CD8-positive, alpha-beta memory T cell (primary cell): ENCODE measurements around the gene KLF3. TPM values are rescaled to one million over a fixed set of nuclear protein-coding genes. Genes with fewer than 3 reads are reported as not detected.
A peak's percentile ranks its signal among the peaks of the same experiment; 100 is the strongest.

Experiments
- CTCF ChIA-PET: fragments of 350-600 bp; sonication (Branson Sonifier 250); formaldehyde crosslinking; loops from one replicate; lab custom pipeline; 2021; ENCODE audit warnings: antibody characterized with exemption; lab: Charles Lee
- POLR2A ChIA-PET: fragments of 350-600 bp; sonication (Branson Sonifier 250); formaldehyde crosslinking; loops from one replicate; lab custom pipeline; 2021; ENCODE audit warnings: antibody characterized with exemption; lab: Charles Lee
- DNase-seq, 5 donors: peaks; one replicate each; pipeline versions ENCODE4 v3.0.0 to v3.0.0-alpha.2; 2020 to 2022; ENCODE audit warnings: mixed read lengths in 1 of 5
- H3K27ac ChIP-seq: one replicate; pipeline ENCODE4 v1.7.0; 2013; ENCODE audit warnings: low read depth, mild to moderate bottlenecking, low read length, moderate library complexity
- H3K27me3 ChIP-seq: 2 replicates; pipeline ENCODE4 v1.7.0; 2013; ENCODE audit warnings: low read length, mild to moderate bottlenecking; ENCODE audit not compliant: insufficient read depth, poor library complexity, severe bottlenecking
- H3K36me3 ChIP-seq: 2 replicates; pipeline ENCODE4 v1.7.0; 2013; ENCODE audit warnings: mild to moderate bottlenecking, low read length, moderate library complexity; ENCODE audit not compliant: insufficient read depth
- H3K4me1 ChIP-seq: 2 replicates; pipeline ENCODE4 v1.7.0; 2013; ENCODE audit warnings: mild to moderate bottlenecking, low read length, moderate library complexity; ENCODE audit not compliant: insufficient read depth
- H3K4me3 ChIP-seq: 2 replicates; pipeline ENCODE4 v1.7.0; 2013; ENCODE audit warnings: mild to moderate bottlenecking, low read length
- H3K9me3 ChIP-seq: 2 replicates; pipeline ENCODE4 v1.7.0; 2013; ENCODE audit warnings: mild to moderate bottlenecking, low read length
- H3K27ac Mint-ChIP-seq, 8 donors: one replicate each; pipeline ENCODE4 v1.8.0; 2020 to 2021; ENCODE audit warnings: mixed read lengths in 8 of 8, mild to moderate bottlenecking in 6 of 8, inconsistent platforms in 3 of 8, moderate library complexity in 3 of 8
- H3K27me3 Mint-ChIP-seq, 2 donors: one replicate each; pipeline ENCODE4 v1.8.0; 2020 to 2021; ENCODE audit warnings: mixed read lengths in 2 of 2, mild to moderate bottlenecking in 1 of 2, moderate library complexity in 1 of 2
- H3K36me3 Mint-ChIP-seq, 3 donors: one replicate each; pipeline ENCODE4 v1.8.0; 2020 to 2021; ENCODE audit warnings: mixed read lengths in 3 of 3, inconsistent platforms in 1 of 3, mild to moderate bottlenecking in 1 of 3
- H3K4me1 Mint-ChIP-seq, 3 donors: one replicate each; pipeline ENCODE4 v1.8.0; 2020 to 2021; ENCODE audit warnings: mixed read lengths in 3 of 3, inconsistent platforms in 1 of 3, mild to moderate bottlenecking in 1 of 3
- H3K4me3 Mint-ChIP-seq, 7 donors: one replicate each; pipeline ENCODE4 v1.8.0; 2020 to 2021; ENCODE audit warnings: mixed read lengths in 7 of 7, mild to moderate bottlenecking in 6 of 7, moderate library complexity in 4 of 7, inconsistent platforms in 2 of 7
- H3K9me3 Mint-ChIP-seq, 5 donors: one replicate each; pipeline ENCODE4 v1.8.0; 2020 to 2022; ENCODE audit warnings: mixed read lengths in 5 of 5, mild to moderate bottlenecking in 3 of 5, moderate library complexity in 2 of 5, inconsistent platforms in 1 of 5
- polyA plus RNA-seq: library from polyadenylated mRNA; unstranded; fragments of 300-500 nt; fragmentation: Illumina TruSeq; gene quantifications from one replicate; pipeline ENCODE4 v1.2.3, GENCODE V29; 2021
- total RNA-seq, 2 experiments: library from RNA; stranded (reverse); gene quantifications; one replicate each; pipeline ENCODE4 v1.2.3, GENCODE V29; 2021

KLF3 gene
- total and polyA plus RNA-seq, 3 experiments from 2014 or later = 15.2 to 72.9 (median 17.1) TPM

- peak overlapping the region; percentile 74 to 100 (median 100) for H3K27ac Mint-ChIP-seq
- CTCF ChIA-PET = interaction anchor here (2.9 kb wide), 1 partner anchor 337 kb away, joined by 10 read pairs; no protein-coding TSS in a partner anchor
Observed at GRCh38 chr4:38656111-38656510, 7.9 kb upstream of the KLF3 start.

GRCh38 chr4:38659346-38659745 is 4.7 kb upstream of the KLF3 start:
- no peak overlapping the region for H3K27ac ChIP-seq
- H3K4me1 Mint-ChIP-seq = peaks cover 58 to 73% (median 68%) of the 10 kb centered on the region in 3 donors
- peaks cover 0 to 3% (median 0%) of the 10 kb centered on the region in 5 donors for H3K9me3 Mint-ChIP-seq

More at GRCh38 chr4:38656111-38656510, 7.9 kb upstream of the KLF3 start:
- no peak for DNase-seq
- no peaks in the 10 kb centered on the region for H3K27me3 ChIP-seq
- H3K4me3 ChIP-seq = no peak overlapping the region
- no peak overlapping the region for H3K27ac ChIP-seq
- POLR2A ChIA-PET = interaction anchor here (2.1 kb wide), 1 partner anchor 126 kb away, joined by 7 read pairs; no protein-coding TSS in a partner anchor
- Mint-ChIP-seq H3K4me1 (peaks cover 65 to 82% (median 76%) of the 10 kb centered on the region in 3 donors), H3K36me3 (peaks cover 0 to 8% (median 2%) of the 10 kb centered on the region in 3 donors), H3K4me3 (peak overlapping the region in 5 of 7 donors; percentile 33 to 82 (median 76)), H3K27me3 (peaks cover 0 to 2% of the 10 kb centered on the region in 2 donors), H3K9me3 (peaks cover 0 to 3% (median 0%) of the 10 kb centered on the region in 5 donors)
- H3K4me1 ChIP-seq = peaks cover 58% of the 10 kb centered on the region
- no peaks in the 10 kb centered on the region for H3K36me3 ChIP-seq
- no peaks in the 10 kb centered on the region for H3K9me3 ChIP-seq

GRCh38 chr4:38660838-38661237 is 3.2 kb upstream of the KLF3 start:
- H3K27ac ChIP-seq = no peak overlapping the region
- ChIA-PET POLR2A (interaction anchor here (0.7 kb wide), 1 partner anchor 69 kb away, joined by 3 read pairs; no protein-coding TSS in a partner anchor), CTCF (interaction anchor here (1.1 kb wide), 1 partner anchor 342 kb away, joined by 3 read pairs; no protein-coding TSS in a partner anchor)
- peaks cover 3 to 11% (median 5%) of the 10 kb centered on the region in 3 donors for H3K36me3 Mint-ChIP-seq
- H3K27me3 Mint-ChIP-seq = no peaks in the 10 kb centered on the region
- peaks cover 41% of the 10 kb centered on the region for H3K4me1 ChIP-seq
- peaks cover 51 to 62% (median 60%) of the 10 kb centered on the region in 3 donors for H3K4me1 Mint-ChIP-seq
- DNase-seq = no peak
- H3K4me3 ChIP-seq = no peak overlapping the region
- peak overlapping the region in 7 of 8 donors; percentile 16 to 93 (median 64) for H3K27ac Mint-ChIP-seq
- H3K9me3 Mint-ChIP-seq = peaks cover 0 to 3% (median 0%) of the 10 kb centered on the region in 5 donors
- H3K9me3 ChIP-seq = no peaks in the 10 kb centered on the region
- no peaks in the 10 kb centered on the region for H3K36me3 ChIP-seq
- H3K27me3 ChIP-seq = no peaks in the 10 kb centered on the region
- H3K4me3 Mint-ChIP-seq = peak overlapping the region in 6 of 7 donors; percentile 14 to 86 (median 62)

More at GRCh38 chr4:38659346-38659745, 4.7 kb upstream of the KLF3 start:
- Mint-ChIP-seq H3K36me3 (peaks cover 0 to 3% (median 2%) of the 10 kb centered on the region in 3 donors), H3K4me3 (peak overlapping the region in 5 of 7 donors; percentile 9 to 58 (median 24)), H3K27me3 (peaks cover 0 to 1% of the 10 kb centered on the region in 2 donors), H3K27ac (peak overlapping the region; percentile 22 to 84 (median 69))
- ChIA-PET CTCF (interaction anchor here (1.1 to 1.5 kb wide), 3 partner anchors 15 to 480 kb away, joined by 3 to 9 read pairs (median 4); no protein-coding TSS in a partner anchor), POLR2A (interaction anchor here (0.6 kb wide), 3 partner anchors 8 to 291 kb away, joined by 3 to 6 read pairs (median 4); no protein-coding TSS in a partner anchor)
- Histone ChIP-seq H3K9me3 (no peaks in the 10 kb centered on the region), H3K4me3 (no peak overlapping the region), H3K36me3 (no peaks in the 10 kb centered on the region), H3K4me1 (peaks cover 56% of the 10 kb centered on the region), H3K27me3 (no peaks in the 10 kb centered on the region)
- DNase-seq = no peak

GRCh38 chr4:38661371-38661770 is 2.6 kb upstream of the KLF3 start:
- H3K9me3 Mint-ChIP-seq = peaks cover 0 to 3% (median 0%) of the 10 kb centered on the region in 5 donors
- DNase-seq = no peak
- CTCF ChIA-PET = no interaction called here
- peak overlapping the region; percentile 14 to 86 (median 45) for H3K4me3 Mint-ChIP-seq
- Histone ChIP-seq H3K36me3 (no peaks in the 10 kb centered on the region), H3K9me3 (no peaks in the 10 kb centered on the region), H3K27me3 (no peaks in the 10 kb centered on the region), H3K4me3 (no peak overlapping the region), H3K27ac (no peak overlapping the region), H3K4me1 (peaks cover 36% of the 10 kb centered on the region)
- peaks cover 51 to 62% (median 60%) of the 10 kb centered on the region in 3 donors for H3K4me1 Mint-ChIP-seq
- POLR2A ChIA-PET = no interaction called here
- H3K27me3 Mint-ChIP-seq = no peaks in the 10 kb centered on the region
- H3K27ac Mint-ChIP-seq = peak overlapping the region; percentile 16 to 93 (median 51)
- peaks cover 3 to 15% (median 5%) of the 10 kb centered on the region in 3 donors for H3K36me3 Mint-ChIP-seq

GRCh38 chr4:38662522-38663089 is 1.4 kb upstream of the KLF3 start:
- peaks cover 40% of the 10 kb centered on the region for H3K4me1 ChIP-seq
- peak overlapping the region; percentile 84 to 94 (median 91) for H3K27ac Mint-ChIP-seq
- peaks cover 58 to 71% (median 66%) of the 10 kb centered on the region in 3 donors for H3K4me1 Mint-ChIP-seq

GRCh38 chr4:38663090-38663800 is 754 bp upstream of the KLF3 start:
- DNase-seq = no peak
- POLR2A ChIA-PET = interaction anchor here (0.8 to 1.9 kb wide), 5 partner anchors 9 to 154 kb away, joined by 3 to 20 read pairs (median 3); no protein-coding TSS in a partner anchor
- Mint-ChIP-seq H3K9me3 (peaks cover 0 to under 1% (median 0%) of the 10 kb centered on the region in 5 donors), H3K36me3 (peaks cover 3 to 28% (median 5%) of the 10 kb centered on the region in 3 donors), H3K4me3 (peak overlapping the region; percentile 75 to 88 (median 83)), H3K27me3 (no peaks in the 10 kb centered on the region), H3K4me1 (peaks cover 60 to 75% (median 69%) of the 10 kb centered on the region in 3 donors), H3K27ac (peak overlapping the region; percentile 84 to 94 (median 90))
- CTCF ChIA-PET = interaction anchor here (1.3 to 1.8 kb wide), 4 partner anchors 9 to 483 kb away, joined by 6 to 10 read pairs (median 8); no protein-coding TSS in a partner anchor
- Histone ChIP-seq H3K9me3 (no peaks in the 10 kb centered on the region), H3K27ac (peak overlapping the region; percentile 85), H3K36me3 (no peaks in the 10 kb centered on the region), H3K4me3 (peak overlapping the region; percentile 52), H3K4me1 (peaks cover 44% of the 10 kb centered on the region), H3K27me3 (no peaks in the 10 kb centered on the region)

More at GRCh38 chr4:38662522-38663089, 1.4 kb upstream of the KLF3 start:
- Histone ChIP-seq H3K27ac (peak overlapping the region; percentile 85), H3K4me3 (peak overlapping the region; percentile 52), H3K9me3 (no peaks in the 10 kb centered on the region), H3K27me3 (no peaks in the 10 kb centered on the region), H3K36me3 (no peaks in the 10 kb centered on the region)
- Mint-ChIP-seq H3K9me3 (peaks cover 0 to 3% (median 0%) of the 10 kb centered on the region in 5 donors), H3K27me3 (no peaks in the 10 kb centered on the region), H3K36me3 (peaks cover 3 to 26% (median 5%) of the 10 kb centered on the region in 3 donors), H3K4me3 (peak overlapping the region; percentile 75 to 88 (median 83))
- DNase-seq = no peak
- ChIA-PET CTCF (interaction anchor here (1.1 to 1.8 kb wide), 5 partner anchors 9 to 483 kb away, joined by 3 to 10 read pairs (median 8); no protein-coding TSS in a partner anchor), POLR2A (interaction anchor here (0.8 to 1.9 kb wide), 5 partner anchors 8 to 153 kb away, joined by 3 to 20 read pairs (median 3); no protein-coding TSS in a partner anchor)

- no peaks in the 10 kb centered on the region for H3K9me3 Mint-ChIP-seq
- no peaks in the 10 kb centered on the region for H3K36me3 ChIP-seq
- H3K4me1 ChIP-seq = peaks cover 50% of the 10 kb centered on the region
- peak overlapping the region; percentile 67 for H3K4me3 ChIP-seq
- CTCF ChIA-PET = interaction anchor here (1.1 to 1.2 kb wide), 2 partner anchors 10 to 485 kb away, joined by 4 read pairs; no protein-coding TSS in a partner anchor
- H3K36me3 Mint-ChIP-seq = peaks cover 3 to 32% (median 3%) of the 10 kb centered on the region in 3 donors
- no peaks in the 10 kb centered on the region for H3K27me3 Mint-ChIP-seq
- no peaks in the 10 kb centered on the region for H3K9me3 ChIP-seq
- DNase-seq = peak in 3 of 5 donors; percentile 29 to 62 (median 54)
- POLR2A ChIA-PET = interaction anchor here (0.8 to 1.2 kb wide), 3 partner anchors 10 to 346 kb away, joined by 3 to 11 read pairs (median 3); no protein-coding TSS in a partner anchor
- H3K27me3 ChIP-seq = no peaks in the 10 kb centered on the region
- peaks cover 60 to 77% (median 71%) of the 10 kb centered on the region in 3 donors for H3K4me1 Mint-ChIP-seq
- peak overlapping the region; percentile 84 to 100 (median 96) for H3K4me3 Mint-ChIP-seq
- peak overlapping the region; percentile 84 to 100 (median 99) for H3K27ac Mint-ChIP-seq
- peak overlapping the region; percentile 79 for H3K27ac ChIP-seq
Observed at GRCh38 chr4:38664706-38665401, 855 bp downstream of the KLF3 start.
